Measurements from ENCODE around the gene PRRX1.

PRRX1 gene

GRCh38 chr1:170734412-170735175 is 70.7 kb downstream of the PRRX1 start:
- Histone ChIP-seq H3K4me1 (ENCODE audit: control insufficient read depth, insufficient read depth, low read length) (no peaks in the 10 kb centered on the region), H3K4me3 (ENCODE audit: low read length) (no peak overlapping the region), H3K9me3 (ENCODE audit: control insufficient read depth, low read length) (no peaks in the 10 kb centered on the region), H3K9ac (ENCODE audit: low read length) (no peak overlapping the region), H3K36me3 (ENCODE audit: control insufficient read depth, insufficient read depth, low read length) (no peaks in the 10 kb centered on the region), H3K27me3 (ENCODE audit: control insufficient read depth, insufficient read depth, low read length) (no peaks in the 10 kb centered on the region)

- Histone ChIP-seq H3K27me3 (ENCODE audit: control insufficient read depth, insufficient read depth, low read length) (no peaks in the 10 kb centered on the region), H3K4me1 (ENCODE audit: control insufficient read depth, insufficient read depth, low read length) (no peaks in the 10 kb centered on the region), H3K36me3 (ENCODE audit: control insufficient read depth, insufficient read depth, low read length) (no peaks in the 10 kb centered on the region), H3K9me3 (ENCODE audit: control insufficient read depth, low read length) (no peaks in the 10 kb centered on the region), H3K4me3 (ENCODE audit: low read length) (no peak overlapping the region), H3K9ac (ENCODE audit: low read length) (no peak overlapping the region)
These were observed 71.7 kb downstream of the PRRX1 start for GRCh38 chr1:170735366-170736263.

- Histone ChIP-seq H3K4me3 (ENCODE audit: low read length) (no peak overlapping the region), H3K9me3 (ENCODE audit: control insufficient read depth, low read length) (no peaks in the 10 kb centered on the region), H3K36me3 (ENCODE audit: control insufficient read depth, insufficient read depth, low read length) (no peaks in the 10 kb centered on the region), H3K9ac (ENCODE audit: low read length) (no peak overlapping the region), H3K27me3 (ENCODE audit: control insufficient read depth, insufficient read depth, low read length) (no peaks in the 10 kb centered on the region), H3K4me1 (ENCODE audit: control insufficient read depth, insufficient read depth, low read length) (no peaks in the 10 kb centered on the region)
These were observed 75.9 kb downstream of the PRRX1 start for GRCh38 chr1:170739803-170740202.

GRCh38 chr1:170741678-170742077 is 77.7 kb downstream of the PRRX1 start:
- no peaks in the 10 kb centered on the region for H3K27me3 ChIP-seq (ENCODE audit: control insufficient read depth, insufficient read depth, low read length)
- H3K4me1 ChIP-seq (ENCODE audit: control insufficient read depth, insufficient read depth, low read length) = no peaks in the 10 kb centered on the region
- H3K9ac ChIP-seq (ENCODE audit: low read length) = no peak overlapping the region
- no peak overlapping the region for H3K4me3 ChIP-seq (ENCODE audit: low read length)
- no peaks in the 10 kb centered on the region for H3K9me3 ChIP-seq (ENCODE audit: control insufficient read depth, low read length)
- H3K36me3 ChIP-seq (ENCODE audit: control insufficient read depth, insufficient read depth, low read length) = no peaks in the 10 kb centered on the region

GRCh38 chr1:170742600-170742999 is 78.7 kb downstream of the PRRX1 start:
- Histone ChIP-seq H3K36me3 (ENCODE audit: control insufficient read depth, insufficient read depth, low read length) (no peaks in the 10 kb centered on the region), H3K27me3 (ENCODE audit: control insufficient read depth, insufficient read depth, low read length) (no peaks in the 10 kb centered on the region), H3K9ac (ENCODE audit: low read length) (no peak overlapping the region), H3K9me3 (ENCODE audit: control insufficient read depth, low read length) (no peaks in the 10 kb centered on the region), H3K4me1 (ENCODE audit: control insufficient read depth, insufficient read depth, low read length) (no peaks in the 10 kb centered on the region), H3K4me3 (ENCODE audit: low read length) (no peak overlapping the region)

- H3K9me3 ChIP-seq (ENCODE audit: control insufficient read depth, low read length) = no peaks in the 10 kb centered on the region
- H3K4me1 ChIP-seq (ENCODE audit: control insufficient read depth, insufficient read depth, low read length) = no peaks in the 10 kb centered on the region
- no peak overlapping the region for H3K9ac ChIP-seq (ENCODE audit: low read length)
- H3K27me3 ChIP-seq (ENCODE audit: control insufficient read depth, insufficient read depth, low read length) = no peaks in the 10 kb centered on the region
- no peaks in the 10 kb centered on the region for H3K36me3 ChIP-seq (ENCODE audit: control insufficient read depth, insufficient read depth, low read length)
- H3K4me3 ChIP-seq (ENCODE audit: low read length) = no peak overlapping the region
These were observed 79.2 kb downstream of the PRRX1 start for GRCh38 chr1:170743083-170743482.

GRCh38 chr1:170749549-170749948 is 85.6 kb downstream of the PRRX1 start:
- H3K9ac ChIP-seq (ENCODE audit: low read length) = no peak overlapping the region

GRCh38 chr1:170749959-170750358 is 86.0 kb downstream of the PRRX1 start:
- H3K9me3 ChIP-seq (ENCODE audit: control insufficient read depth, low read length) = no peaks in the 10 kb centered on the region
- no peak overlapping the region for H3K4me3 ChIP-seq (ENCODE audit: low read length)
- no peak overlapping the region for H3K9ac ChIP-seq (ENCODE audit: low read length)
- H3K4me1 ChIP-seq (ENCODE audit: control insufficient read depth, insufficient read depth, low read length) = no peaks in the 10 kb centered on the region
- H3K36me3 ChIP-seq (ENCODE audit: control insufficient read depth, insufficient read depth, low read length) = no peaks in the 10 kb centered on the region
- no peaks in the 10 kb centered on the region for H3K27me3 ChIP-seq (ENCODE audit: control insufficient read depth, insufficient read depth, low read length)

More at GRCh38 chr1:170749549-170749948, 85.6 kb downstream of the PRRX1 start:
- H3K4me1 ChIP-seq (ENCODE audit: control insufficient read depth, insufficient read depth, low read length) = no peaks in the 10 kb centered on the region
- no peak overlapping the region for H3K4me3 ChIP-seq (ENCODE audit: low read length)
- no peaks in the 10 kb centered on the region for H3K9me3 ChIP-seq (ENCODE audit: control insufficient read depth, low read length)
- no peaks in the 10 kb centered on the region for H3K27me3 ChIP-seq (ENCODE audit: control insufficient read depth, insufficient read depth, low read length)
- H3K36me3 ChIP-seq (ENCODE audit: control insufficient read depth, insufficient read depth, low read length) = no peaks in the 10 kb centered on the region

- Histone ChIP-seq H3K36me3 (ENCODE audit: control insufficient read depth, insufficient read depth, low read length) (no peaks in the 10 kb centered on the region), H3K4me3 (ENCODE audit: low read length) (no peak overlapping the region), H3K9me3 (ENCODE audit: control insufficient read depth, low read length) (no peaks in the 10 kb centered on the region), H3K4me1 (ENCODE audit: control insufficient read depth, insufficient read depth, low read length) (no peaks in the 10 kb centered on the region), H3K27me3 (ENCODE audit: control insufficient read depth, insufficient read depth, low read length) (no peaks in the 10 kb centered on the region), H3K9ac (ENCODE audit: low read length) (no peak overlapping the region)
These were observed 91.9 kb downstream of the PRRX1 start for GRCh38 chr1:170755795-170756194.

GRCh38 chr1:170758992-170759391 is 95.1 kb downstream of the PRRX1 start:
- Histone ChIP-seq H3K9ac (ENCODE audit: low read length) (no peak overlapping the region), H3K4me3 (ENCODE audit: low read length) (no peak overlapping the region), H3K36me3 (ENCODE audit: control insufficient read depth, insufficient read depth, low read length) (no peaks in the 10 kb centered on the region), H3K9me3 (ENCODE audit: control insufficient read depth, low read length) (no peaks in the 10 kb centered on the region), H3K4me1 (ENCODE audit: control insufficient read depth, insufficient read depth, low read length) (no peaks in the 10 kb centered on the region), H3K27me3 (ENCODE audit: control insufficient read depth, insufficient read depth, low read length) (no peaks in the 10 kb centered on the region)

- Histone ChIP-seq H3K9ac (ENCODE audit: low read length) (no peak overlapping the region), H3K27me3 (ENCODE audit: control insufficient read depth, insufficient read depth, low read length) (no peaks in the 10 kb centered on the region), H3K9me3 (ENCODE audit: control insufficient read depth, low read length) (no peaks in the 10 kb centered on the region), H3K4me3 (ENCODE audit: low read length) (no peak overlapping the region), H3K36me3 (ENCODE audit: control insufficient read depth, insufficient read depth, low read length) (no peaks in the 10 kb centered on the region), H3K4me1 (ENCODE audit: control insufficient read depth, insufficient read depth, low read length) (no peaks in the 10 kb centered on the region)
These were observed 101.3 kb downstream of the PRRX1 start for GRCh38 chr1:170765279-170765678.

- Histone ChIP-seq H3K4me1 (ENCODE audit: control insufficient read depth, insufficient read depth, low read length) (no peaks in the 10 kb centered on the region), H3K9ac (ENCODE audit: low read length) (no peak overlapping the region), H3K9me3 (ENCODE audit: control insufficient read depth, low read length) (no peaks in the 10 kb centered on the region), H3K27me3 (ENCODE audit: control insufficient read depth, insufficient read depth, low read length) (no peaks in the 10 kb centered on the region), H3K4me3 (ENCODE audit: low read length) (no peak overlapping the region), H3K36me3 (ENCODE audit: control insufficient read depth, insufficient read depth, low read length) (no peaks in the 10 kb centered on the region)
These were observed 101.9 kb downstream of the PRRX1 start for GRCh38 chr1:170765712-170766330.

Data from mucosa of stomach (tissue), 1 donor.